A549 (cell line): Measurements from ENCODE around the gene GMPR. TPM values are rescaled to one million over a fixed set of nuclear protein-coding genes. Genes with fewer than 3 reads are reported as not detected.

ENCODE experiments used
- ATAC-seq, 2 experiments: fragments of 200-7000 bp in 1 of 2; fragments of >200 bp in 1 of 2; cut with Nextera tagmentation in 1 of 2; cut with Tn5 transposase in 1 of 2; 3 replicates each; pipeline versions ENCODE4 v1.8.0 to v1.9.1; 2018 to 2020; ENCODE audit warnings: mild to moderate bottlenecking in 1 of 2, moderate library complexity in 1 of 2
- CTCF ChIA-PET: fragments of 300-600 bp; sonication (Branson Sonifier 250); formaldehyde crosslinking; extraction: SDS; loops from one replicate; lab custom pipeline; 2021; ENCODE audit warnings: antibody characterized with exemption, inconsistent platforms; lab: Yijun Ruan, JAX
- POLR2A ChIA-PET: fragments of 350-600 bp; formaldehyde crosslinking; extraction: SDS; loops from one replicate; lab custom pipeline; 2021; ENCODE audit warnings: antibody characterized with exemption, inconsistent platforms; lab: Yijun Ruan, JAX
- DNase-seq, 2 experiments: peaks; one replicate each; pipeline versions ENCODE4 v3.0.0 to v3.0.0-alpha.2; 2011 to 2016; ENCODE audit warnings: low read depth in 1 of 2, low spot score in 1 of 2
- FAIRE-seq: peaks from 2 replicates; lab custom pipeline; 2011; peaks lifted over from hg19 to GRCh38; lab: Jason Lieb, UNC
- H3K27ac ChIP-seq, 2 experiments: fragments of >200 bp; sonication (Bioruptor Twin); formaldehyde crosslinking; 3 replicates each; pipeline ENCODE4 v1.5.1; 2016 to 2017
- H3K4me1 ChIP-seq: fragments of >200 bp; sonication (Bioruptor Twin); formaldehyde crosslinking; 3 replicates; pipeline ENCODE4 v1.6.1; 2016
- H3K4me2 ChIP-seq: fragments of >200 bp; sonication (Bioruptor Twin); formaldehyde crosslinking; 3 replicates; pipeline ENCODE4 v1.6.1; 2016
- H3K4me3 ChIP-seq: fragments of >200 bp; sonication (Bioruptor Twin); formaldehyde crosslinking; 3 replicates; pipeline ENCODE4 v1.5.1; 2016
- H3K9me3 ChIP-seq: fragments of >200 bp; sonication (Bioruptor Twin); formaldehyde crosslinking; 3 replicates; pipeline ENCODE4 v1.6.1; 2016
- BHLHE40 ChIP-seq: IDR thresholded peaks from 2 replicates; pipeline ENCODE4 v1.6.1; 2012; ENCODE audit warnings: low read depth, low read length, inconsistent platforms
- CBX8 ChIP-seq: fragments of 200-600 bp; sonication (generic); IDR thresholded peaks from 2 replicates; pipeline ENCODE4 v1.6.1; 2016
- ESRRA ChIP-seq: fragments of 150-350 bp; IDR thresholded peaks from 2 replicates; pipeline ENCODE4 v1.6.1; 2014; ENCODE audit warnings: mild to moderate bottlenecking, low read length, borderline replicate concordance
- FOSL2 ChIP-seq, 2 experiments: fragments of 450-650 bp in 1 of 2; fragments of >200 bp in 1 of 2; sonication (Bioruptor Twin) in 1 of 2; formaldehyde crosslinking; IDR thresholded peaks; 2 replicates each; pipeline versions ENCODE4 v1.5.0 to v1.6.1; 2016 to 2020; ENCODE audit warnings: mild to moderate bottlenecking in 1 of 2, moderate library complexity in 1 of 2
- FOXS1 ChIP-seq: fragments of 250-450 bp; sonication (Bioruptor Pico); IDR thresholded peaks from 2 replicates; pipeline ENCODE4 v1.5.0; 2020; ENCODE audit warnings: mild to moderate bottlenecking, moderate library complexity
- HOXB13 ChIP-seq: fragments of 250-450 bp; sonication (Bioruptor Pico); IDR thresholded peaks from 2 replicates; pipeline ENCODE4 v1.5.0; 2020; ENCODE audit warnings: low read depth, mild to moderate bottlenecking, moderate library complexity
- MAZ ChIP-seq: fragments of 150-350 bp; IDR thresholded peaks from 2 replicates; pipeline ENCODE4 v1.6.1; 2014; ENCODE audit warnings: antibody characterized with exemption, low read depth, low read length, borderline replicate concordance
- PHF8 ChIP-seq: fragments of 200-600 bp; sonication (generic); IDR thresholded peaks from 2 replicates; pipeline ENCODE4 v1.6.1; 2016; ENCODE audit warnings: low read depth, mild to moderate bottlenecking, antibody characterized with exemption, moderate library complexity, borderline replicate concordance
- POLR2A ChIP-seq: IDR thresholded peaks from 2 replicates; pipeline ENCODE4 v1.6.1; 2012; ENCODE audit warnings: mild to moderate bottlenecking, low read length
- RFX5 ChIP-seq: fragments of 450-650 bp; IDR thresholded peaks from 2 replicates; pipeline ENCODE4 v1.7.1; 2014; ENCODE audit warnings: antibody characterized with exemption, mild to moderate bottlenecking, moderate library complexity
- TP53 ChIP-seq: fragments of 250-450 bp; sonication (Bioruptor Pico); IDR thresholded peaks from 2 replicates; pipeline ENCODE4 v1.5.0; 2021; ENCODE audit warnings: mild to moderate bottlenecking, moderate library complexity
- USF2 ChIP-seq: fragments of 450-650 bp; IDR thresholded peaks from 2 replicates; pipeline ENCODE4 v1.6.1; 2014; ENCODE audit warnings: antibody characterized with exemption
- ZC3H11A ChIP-seq: fragments of 450-650 bp; IDR thresholded peaks from 2 replicates; pipeline ENCODE4 v1.6.1; 2014; ENCODE audit warnings: antibody characterized with exemption, mild to moderate bottlenecking
- WGBS: methylation state at CpG from one replicate; pipeline ENCODE4 v1.1.6; 2017; ENCODE audit errors: missing lambda C conversion rate; 5-methylcytosine and 5-hydroxymethylcytosine counted together
- polyA plus RNA-seq, 4 experiments: library from polyadenylated mRNA; depleted of rRNA in 3 of 4; stranded (reverse); fragments of >200 nt; fragmentation: RNase III in 1 of 4; extraction: RNeasy Plus Mini Kit Qiagen cat#74134 plus additional on column Dnase treatment in 1 of 4; gene quantifications; 2 replicates in 3 of 4; 3 replicates in 1 of 4; pipeline ENCODE4 v1.2.3, GENCODE V29; 2011 to 2017
- TF ChIP-seq, protein P1 (sequence below): fragments of 200-600 bp; sonication (generic); IDR thresholded peaks from 2 replicates; pipeline ENCODE4 v1.6.1; 2016; ENCODE audit warnings: antibody characterized with exemption, mild to moderate bottlenecking, moderate library complexity

Gene GMPR
- polyA plus RNA-seq, 2 of the 4 experiments (the other 2 are of a cell fraction) = 0.23 to 0.34 TPM

DNA sequence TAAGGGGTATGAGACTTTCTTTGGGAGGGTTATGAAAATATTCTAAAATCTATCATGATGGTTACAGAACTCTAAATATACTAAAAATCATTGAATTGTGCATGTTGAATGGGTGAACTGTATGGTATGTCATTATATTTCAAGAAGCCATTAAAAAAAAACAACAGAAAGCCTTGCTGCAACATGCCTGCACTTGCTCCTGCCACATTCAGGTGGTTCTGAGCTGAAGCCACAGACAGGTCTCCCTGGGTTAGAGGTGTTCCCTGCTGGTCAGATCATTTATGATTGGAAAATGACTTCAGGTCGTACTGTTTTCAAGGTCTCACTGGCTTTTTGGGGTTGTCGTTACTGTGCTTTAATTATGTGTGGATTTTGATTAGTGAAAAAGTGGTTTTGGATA lies 13.3 kb downstream of the GMPR start:
- no peaks in the 10 kb centered on the region for H3K4me1 ChIP-seq
- H3K27ac ChIP-seq = no peak overlapping the region
- TF ChIP-seq BHLHE40 (no peak), PHF8 (no peak), ZC3H11A (no peak), FOXS1 (CRISPR knock-in tag) (no peak), RFX5 (no peak), FOSL2 (IDR thresholded peaks at IDR 0.05) (no peak), FOSL2 (CRISPR knock-in tag; IDR thresholded peaks at IDR 0.05) (no peak), ESRRA (no peak), MAZ (no peak)
- TF ChIP-seq, protein P1, sequence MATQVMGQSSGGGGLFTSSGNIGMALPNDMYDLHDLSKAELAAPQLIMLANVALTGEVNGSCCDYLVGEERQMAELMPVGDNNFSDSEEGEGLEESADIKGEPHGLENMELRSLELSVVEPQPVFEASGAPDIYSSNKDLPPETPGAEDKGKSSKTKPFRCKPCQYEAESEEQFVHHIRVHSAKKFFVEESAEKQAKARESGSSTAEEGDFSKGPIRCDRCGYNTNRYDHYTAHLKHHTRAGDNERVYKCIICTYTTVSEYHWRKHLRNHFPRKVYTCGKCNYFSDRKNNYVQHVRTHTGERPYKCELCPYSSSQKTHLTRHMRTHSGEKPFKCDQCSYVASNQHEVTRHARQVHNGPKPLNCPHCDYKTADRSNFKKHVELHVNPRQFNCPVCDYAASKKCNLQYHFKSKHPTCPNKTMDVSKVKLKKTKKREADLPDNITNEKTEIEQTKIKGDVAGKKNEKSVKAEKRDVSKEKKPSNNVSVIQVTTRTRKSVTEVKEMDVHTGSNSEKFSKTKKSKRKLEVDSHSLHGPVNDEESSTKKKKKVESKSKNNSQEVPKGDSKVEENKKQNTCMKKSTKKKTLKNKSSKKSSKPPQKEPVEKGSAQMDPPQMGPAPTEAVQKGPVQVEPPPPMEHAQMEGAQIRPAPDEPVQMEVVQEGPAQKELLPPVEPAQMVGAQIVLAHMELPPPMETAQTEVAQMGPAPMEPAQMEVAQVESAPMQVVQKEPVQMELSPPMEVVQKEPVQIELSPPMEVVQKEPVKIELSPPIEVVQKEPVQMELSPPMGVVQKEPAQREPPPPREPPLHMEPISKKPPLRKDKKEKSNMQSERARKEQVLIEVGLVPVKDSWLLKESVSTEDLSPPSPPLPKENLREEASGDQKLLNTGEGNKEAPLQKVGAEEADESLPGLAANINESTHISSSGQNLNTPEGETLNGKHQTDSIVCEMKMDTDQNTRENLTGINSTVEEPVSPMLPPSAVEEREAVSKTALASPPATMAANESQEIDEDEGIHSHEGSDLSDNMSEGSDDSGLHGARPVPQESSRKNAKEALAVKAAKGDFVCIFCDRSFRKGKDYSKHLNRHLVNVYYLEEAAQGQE = no peak
- ATAC-seq (no peak), FAIRE-seq (no peak), DNase-seq (no peak)
- no peaks in the 10 kb centered on the region for H3K9me3 ChIP-seq
- no peak overlapping the region for H3K4me2 ChIP-seq
- no peak overlapping the region for H3K4me3 ChIP-seq
- POLR2A ChIA-PET = no interaction called here
- WGBS = 50% methylated on average over 2 of the region's 2 CpGs
- CTCF ChIA-PET = no interaction called here

DNA sequence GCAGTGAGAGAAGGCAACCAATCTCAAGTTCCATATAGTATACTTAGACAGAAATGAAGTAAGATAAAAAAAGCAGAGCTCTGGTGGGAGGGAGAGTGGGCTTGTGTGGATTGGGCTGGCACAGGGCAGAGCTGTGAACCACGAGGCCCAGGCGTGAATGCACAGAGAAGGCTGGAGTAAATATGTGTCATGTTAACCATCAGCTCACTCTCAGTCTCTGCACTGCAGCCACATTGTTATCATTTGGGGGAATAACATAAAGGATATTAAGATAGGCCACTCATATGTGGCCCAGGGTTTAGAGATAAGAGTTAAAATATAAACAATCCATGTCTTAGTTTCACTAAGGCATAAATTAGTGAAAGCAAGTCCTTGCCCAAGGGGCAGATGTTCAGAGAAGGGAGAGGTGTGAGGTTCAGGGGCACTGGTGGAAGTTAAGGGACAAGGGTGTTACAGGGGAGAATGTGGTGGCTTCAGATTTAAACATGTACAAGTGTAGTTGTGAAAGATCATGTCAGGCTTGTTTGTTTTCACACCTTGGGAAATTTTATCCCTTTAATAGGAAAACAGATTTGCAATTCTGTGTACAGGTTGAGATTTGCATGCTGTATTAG lies 14.4 kb downstream of the GMPR start:
- no peak for ATAC-seq
- Histone ChIP-seq H3K4me3 (no peak overlapping the region), H3K4me2 (no peak overlapping the region), H3K27ac (no peak overlapping the region), H3K4me1 (no peaks in the 10 kb centered on the region), H3K9me3 (no peaks in the 10 kb centered on the region)
- ChIA-PET CTCF (no interaction called here), POLR2A (interaction anchor here (0.5 kb wide), 1 partner anchor 15 kb away, joined by 3 read pairs; the partner anchor contains the start of gene GMPR)
- no peak for DNase-seq
- 72% methylated on average over 2 of the region's 2 CpGs for WGBS
- TF ChIP-seq TP53 (CRISPR knock-in tag) (no peak), POLR2A (no peak), USF2 (no peak), CBX8 (no peak), HOXB13 (CRISPR knock-in tag) (no peak)
- TF ChIP-seq, protein P1 = no peak
- TF ChIP-seq, all 56 proteins: peak for 0
- no peak for FAIRE-seq
